Activated CD8-positive, alpha-beta T cell treated with anti-CD3 and anti-CD28 coated beads for 36 hours (primary cell): ENCODE measurements around the gene SMARCD3. TPM values are rescaled to one million over a fixed set of nuclear protein-coding genes. Genes with fewer than 3 reads are reported as not detected.
A peak's percentile ranks its signal among the peaks of the same experiment; 100 is the strongest.

Experiments used
- ATAC-seq: fragments of 200-7000 bp; cut with Tn5 transposase; one replicate; pipeline ENCODE4 v1.10.0; 2021; ENCODE audit warnings: mild to moderate bottlenecking, moderate library complexity
- CTCF ChIA-PET: fragments of 350-600 bp; sonication (Branson Sonifier 250); formaldehyde crosslinking; loops from one replicate; lab custom pipeline; 2021; ENCODE audit warnings: antibody characterized with exemption; lab: Charles Lee
- POLR2A ChIA-PET: fragments of 350-600 bp; sonication (Branson Sonifier 250); formaldehyde crosslinking; loops from one replicate; lab custom pipeline; 2021; ENCODE audit warnings: antibody characterized with exemption; lab: Charles Lee
- DNase-seq: peaks from one replicate; pipeline ENCODE4 v3.0.0-alpha.2; 2020
- H3K27ac Mint-ChIP-seq: one replicate; pipeline ENCODE4 v1.8.0; 2021; ENCODE audit warnings: mild to moderate bottlenecking, mixed read lengths
- H3K27me3 Mint-ChIP-seq: one replicate; pipeline ENCODE4 v1.8.0; 2021; ENCODE audit warnings: mixed read lengths
- H3K36me3 Mint-ChIP-seq: one replicate; pipeline ENCODE4 v1.8.0; 2021; ENCODE audit warnings: low read depth, mixed read lengths
- H3K4me1 Mint-ChIP-seq: one replicate; pipeline ENCODE4 v1.8.0; 2021; ENCODE audit warnings: low read depth, mixed read lengths
- H3K4me3 Mint-ChIP-seq: one replicate; pipeline ENCODE4 v1.8.0; 2021; ENCODE audit warnings: mild to moderate bottlenecking, moderate library complexity, mixed read lengths
- H3K9me3 Mint-ChIP-seq: one replicate; pipeline ENCODE4 v1.8.0; 2021; ENCODE audit warnings: mixed read lengths
- intact Hi-C: fragments of 100-400 bp; cut with micrococcal nuclease; formaldehyde crosslinking; loops from one replicate; pipeline ENCODE4 v1.10.0; 2022
- total RNA-seq, 2 experiments: library from RNA; stranded (reverse); gene quantifications; one replicate each; pipeline ENCODE4 v1.2.3, GENCODE V29; 2021
- TF ChIP-seq, protein P1 (sequence below): fragments of 200-600 bp; IDR thresholded peaks from one replicate; pipeline ENCODE4 v1.8.0; 2022; ENCODE audit warnings: antibody characterized with exemption, mild to moderate bottlenecking

The SMARCD3 gene
- total RNA-seq, 2 experiments from 2014 or later: 8.2 to 8.9 TPM

DNA sequence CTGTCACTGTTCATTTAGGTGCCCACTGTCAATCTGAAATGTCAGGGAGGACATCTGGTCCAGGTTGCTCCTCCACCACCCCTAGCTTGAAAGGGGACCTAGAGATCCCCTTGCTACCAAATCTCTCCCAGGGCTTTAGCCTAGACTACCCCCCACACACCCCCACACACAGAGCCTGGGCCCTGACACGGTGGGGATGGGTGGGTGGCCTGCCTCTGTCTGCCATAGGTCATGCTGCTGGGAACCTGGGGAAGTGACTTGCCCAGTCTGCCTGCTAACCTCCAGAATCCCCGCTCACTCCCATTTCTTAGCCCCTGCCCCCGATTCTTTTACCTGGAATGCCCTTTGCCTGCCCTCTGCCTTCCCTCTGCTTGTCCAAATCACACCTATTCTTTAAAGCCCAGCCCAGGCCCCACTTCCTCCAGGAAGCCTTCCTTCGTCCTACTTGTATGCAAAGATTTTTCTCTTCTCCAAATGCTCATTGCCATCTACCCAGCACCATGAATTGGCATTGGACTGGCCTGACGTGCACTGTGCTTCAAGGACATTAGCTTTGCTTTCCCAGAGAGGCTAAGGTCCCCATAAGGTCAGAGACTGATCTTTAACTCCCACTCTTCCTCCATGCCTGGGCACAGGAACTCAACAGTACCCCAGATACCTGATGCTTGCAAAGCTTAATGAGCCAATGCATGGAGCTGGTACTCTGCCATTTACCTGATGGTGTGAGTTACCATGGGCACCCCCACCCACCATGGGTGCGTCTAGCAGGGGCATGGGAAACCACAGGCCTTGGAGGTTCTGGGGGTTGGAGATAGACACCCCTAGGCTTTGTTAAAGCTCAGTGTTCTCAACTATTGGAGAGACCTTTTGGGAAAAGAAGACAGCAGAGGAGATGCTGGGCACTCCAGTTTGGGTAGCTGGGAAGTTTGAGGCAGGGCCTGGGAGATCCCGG is 2.0 kb upstream of the SMARCD3 start:
- CTCF ChIA-PET: interaction anchor here (1.0 to 1.2 kb wide), 3 partner anchors 13 to 61 kb away, joined by 3 to 4 read pairs (median 3); no protein-coding TSS in a partner anchor
- no peaks in the 10 kb centered on the region for H3K9me3 Mint-ChIP-seq
- DNase-seq (no peak), ATAC-seq (no peak)
- no peak overlapping the region for H3K27ac Mint-ChIP-seq
- TF ChIP-seq, protein P1, sequence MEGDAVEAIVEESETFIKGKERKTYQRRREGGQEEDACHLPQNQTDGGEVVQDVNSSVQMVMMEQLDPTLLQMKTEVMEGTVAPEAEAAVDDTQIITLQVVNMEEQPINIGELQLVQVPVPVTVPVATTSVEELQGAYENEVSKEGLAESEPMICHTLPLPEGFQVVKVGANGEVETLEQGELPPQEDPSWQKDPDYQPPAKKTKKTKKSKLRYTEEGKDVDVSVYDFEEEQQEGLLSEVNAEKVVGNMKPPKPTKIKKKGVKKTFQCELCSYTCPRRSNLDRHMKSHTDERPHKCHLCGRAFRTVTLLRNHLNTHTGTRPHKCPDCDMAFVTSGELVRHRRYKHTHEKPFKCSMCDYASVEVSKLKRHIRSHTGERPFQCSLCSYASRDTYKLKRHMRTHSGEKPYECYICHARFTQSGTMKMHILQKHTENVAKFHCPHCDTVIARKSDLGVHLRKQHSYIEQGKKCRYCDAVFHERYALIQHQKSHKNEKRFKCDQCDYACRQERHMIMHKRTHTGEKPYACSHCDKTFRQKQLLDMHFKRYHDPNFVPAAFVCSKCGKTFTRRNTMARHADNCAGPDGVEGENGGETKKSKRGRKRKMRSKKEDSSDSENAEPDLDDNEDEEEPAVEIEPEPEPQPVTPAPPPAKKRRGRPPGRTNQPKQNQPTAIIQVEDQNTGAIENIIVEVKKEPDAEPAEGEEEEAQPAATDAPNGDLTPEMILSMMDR: no peak
- peak overlapping the region; percentile 64 for H3K4me3 Mint-ChIP-seq
- intact Hi-C loops: no loop called here
- H3K4me1 Mint-ChIP-seq: peaks cover 26% of the 10 kb centered on the region
- H3K36me3 Mint-ChIP-seq: no peaks in the 10 kb centered on the region
- peaks cover 41% of the 10 kb centered on the region for H3K27me3 Mint-ChIP-seq
- POLR2A ChIA-PET: interaction anchor here (1.0 to 1.6 kb wide), 6 partner anchors 9 to 27 kb away, joined by 3 to 7 read pairs (median 3); partner anchors contain the start of genes ABCF2 and CHPF2

DNA sequence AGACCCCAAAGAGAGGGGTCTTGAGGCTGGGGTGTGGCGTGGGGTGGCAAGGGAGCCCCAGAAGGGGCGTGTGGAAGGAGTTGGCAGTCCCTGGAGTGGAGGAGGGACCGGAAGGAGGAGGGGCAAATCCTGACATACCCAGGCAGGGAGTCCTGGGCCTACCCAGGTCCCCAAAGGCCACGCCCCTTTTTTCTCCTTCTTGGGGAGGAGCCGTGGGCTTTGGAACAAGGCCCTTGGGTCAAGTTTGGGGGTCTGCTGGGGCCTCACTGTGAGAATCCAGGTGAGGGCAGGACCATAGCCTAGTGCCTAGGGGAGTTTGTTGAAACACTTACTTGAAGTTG is 1.2 kb upstream of the SMARCD3 start:
- Mint-ChIP-seq H3K36me3 (no peaks in the 10 kb centered on the region), H3K27ac (no peak overlapping the region), H3K4me3 (peak overlapping the region; percentile 32), H3K27me3 (peaks cover 41% of the 10 kb centered on the region), H3K9me3 (no peaks in the 10 kb centered on the region), H3K4me1 (peaks cover 30% of the 10 kb centered on the region)
- DNase-seq (no peak), ATAC-seq (no peak)
- CTCF ChIA-PET: no interaction called here
- TF ChIP-seq, protein P1: no peak
- POLR2A ChIA-PET: interaction anchor here (1.1 to 1.6 kb wide), 2 partner anchors 12 to 13 kb away, joined by 3 to 7 read pairs; no protein-coding TSS in a partner anchor
- intact Hi-C loops: no loop called here

DNA sequence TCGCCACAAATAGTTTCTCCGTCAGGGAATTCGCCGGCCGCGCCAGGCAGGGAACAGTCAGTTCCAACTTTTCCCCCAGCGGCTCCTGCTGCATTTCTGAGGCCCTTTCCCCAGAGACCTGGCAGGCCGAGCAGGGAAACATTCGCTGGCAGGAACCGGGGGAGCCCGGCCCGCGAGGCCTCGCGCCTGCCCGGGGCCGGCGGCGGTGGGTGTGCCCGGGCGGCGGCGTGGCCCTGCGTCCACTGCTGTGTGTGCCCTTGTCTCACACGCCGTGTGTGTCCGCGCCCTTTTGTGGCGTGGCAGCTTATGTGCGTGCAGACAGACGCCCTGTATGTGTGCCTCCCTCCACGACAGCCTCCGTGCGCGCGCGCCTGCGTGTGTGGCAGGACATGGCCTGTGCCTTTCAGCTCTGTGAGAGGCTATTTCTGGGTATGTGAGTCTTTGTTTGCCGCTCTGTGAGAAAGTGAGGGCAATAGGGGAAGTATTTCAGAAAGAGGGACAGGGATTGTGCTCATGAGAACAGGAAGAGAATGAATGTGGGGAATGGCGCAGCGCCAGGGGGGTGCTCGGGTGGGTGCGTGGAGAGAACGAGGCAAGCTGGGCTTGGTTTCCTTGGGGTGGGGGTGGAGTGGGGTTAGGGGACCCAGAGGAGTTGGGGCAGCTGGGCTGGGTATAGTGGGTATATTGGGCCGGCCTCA is 689 bp upstream of the SMARCD3 start:
- POLR2A ChIA-PET: interaction anchor here (1.1 kb wide), 1 partner anchor 13 kb away, joined by 3 read pairs; no protein-coding TSS in a partner anchor
- no peaks in the 10 kb centered on the region for H3K9me3 Mint-ChIP-seq
- peak; percentile 49 for DNase-seq

DNA sequence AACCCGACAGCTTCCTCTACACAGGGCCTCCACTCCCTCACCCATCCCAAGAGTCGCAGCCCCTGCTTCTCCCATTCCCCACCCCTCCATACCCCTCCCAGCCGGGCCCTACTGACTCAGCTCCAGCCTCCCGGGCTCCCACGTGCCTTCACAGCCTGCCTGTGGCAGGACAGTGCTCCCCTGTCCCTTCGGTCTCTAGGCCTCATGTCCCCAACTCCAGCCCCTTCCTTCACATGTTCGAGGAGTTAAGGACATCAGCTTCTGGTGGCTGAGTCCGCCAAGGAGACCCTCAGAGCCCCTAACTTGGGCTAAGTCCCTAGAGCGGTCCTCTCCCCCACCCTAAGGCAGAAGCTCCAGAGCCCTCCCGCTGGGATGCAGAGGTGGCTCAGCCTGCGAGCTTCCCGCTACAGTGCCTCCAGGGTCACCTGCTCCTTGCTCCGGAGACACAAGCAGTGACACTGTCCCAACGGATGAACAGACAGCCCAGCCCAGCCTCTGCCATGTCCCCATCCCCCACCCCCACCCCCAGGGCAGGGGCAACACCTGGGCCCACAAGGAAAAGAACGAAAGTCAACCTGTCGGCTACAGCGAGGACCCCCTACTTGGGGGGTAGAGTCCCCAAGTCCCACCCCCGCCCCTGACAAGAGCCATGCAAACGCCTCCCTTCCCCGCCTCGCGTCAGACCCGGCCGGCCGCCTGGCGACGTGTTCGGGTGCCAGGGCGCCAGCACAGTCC is 716 bp downstream of the SMARCD3 start:
- Mint-ChIP-seq H3K27me3 (peaks cover 40% of the 10 kb centered on the region), H3K9me3 (no peaks in the 10 kb centered on the region), H3K4me1 (peaks cover 48% of the 10 kb centered on the region), H3K4me3 (peak overlapping the region; percentile 64), H3K27ac (no peak overlapping the region), H3K36me3 (no peaks in the 10 kb centered on the region)
- ChIA-PET CTCF (interaction anchor here (0.6 to 3.1 kb wide), 9 partner anchors 13 to 143 kb away, joined by 3 to 23 read pairs (median 3); no protein-coding TSS in a partner anchor), POLR2A (interaction anchor here (1.1 kb wide), 1 partner anchor 15 kb away, joined by 3 read pairs; no protein-coding TSS in a partner anchor)
- ATAC-seq: no peak
- intact Hi-C loops: no loop called here
- no peak for DNase-seq
- TF ChIP-seq, protein P1: no peak

More for the DNA sequence above, 689 bp upstream of the SMARCD3 start:
- H3K4me3 Mint-ChIP-seq: peak overlapping the region; percentile 32
- H3K27me3 Mint-ChIP-seq: peaks cover 41% of the 10 kb centered on the region
- CTCF ChIA-PET: no interaction called here
- H3K36me3 Mint-ChIP-seq: no peaks in the 10 kb centered on the region
- H3K27ac Mint-ChIP-seq: peak overlapping the region; percentile 27
- no peak for ATAC-seq
- peaks cover 34% of the 10 kb centered on the region for H3K4me1 Mint-ChIP-seq
- intact Hi-C loops: no loop called here
- TF ChIP-seq, protein P1: no peak
